Loucy (cell line): ENCODE measurements around the gene VAMP4.

Source experiments
- H2AFZ ChIP-seq: fragments of 200-600 bp; sonication (generic); 2 replicates; pipeline ENCODE4 v1.6.0; 2016; ENCODE audit warnings: antibody characterized with exemption, mild to moderate bottlenecking, low read length, moderate library complexity
- H3F3A ChIP-seq: fragments of 200-600 bp; 2 replicates; pipeline ENCODE4 v1.6.0; 2016; ENCODE audit warnings: antibody characterized with exemption, low read depth, mild to moderate bottlenecking
- H3K27me3 ChIP-seq: fragments of 200-600 bp; sonication (generic); 2 replicates; pipeline ENCODE4 v1.6.1; 2014; ENCODE audit warnings: low read length, mild to moderate bottlenecking; ENCODE audit not compliant: insufficient read depth, poor library complexity, severe bottlenecking
- H3K36me3 ChIP-seq: fragments of 200-600 bp; sonication (generic); 2 replicates; pipeline ENCODE4 v1.6.1; 2016; ENCODE audit warnings: low read length; ENCODE audit not compliant: insufficient read depth
- H3K4me1 ChIP-seq: fragments of 200-600 bp; sonication (generic); 2 replicates; pipeline ENCODE4 v1.5.1; 2014; ENCODE audit warnings: low read length, mild to moderate bottlenecking; ENCODE audit not compliant: insufficient read depth, poor library complexity, severe bottlenecking
- H3K4me2 ChIP-seq: fragments of 200-600 bp; sonication (generic); 2 replicates; pipeline ENCODE4 v1.6.0; 2014; ENCODE audit warnings: antibody characterized with exemption, low read length, low read depth, mild to moderate bottlenecking; ENCODE audit not compliant: poor library complexity, severe bottlenecking
- H3K4me3 ChIP-seq: fragments of 200-600 bp; sonication (generic); 2 replicates; pipeline ENCODE4 v1.5.1; 2014; ENCODE audit warnings: low read length, mild to moderate bottlenecking, mixed read lengths; ENCODE audit not compliant: poor library complexity, severe bottlenecking
- H3K79me2 ChIP-seq: fragments of 200-600 bp; sonication (generic); 2 replicates; pipeline ENCODE4 v1.6.1; 2014; ENCODE audit warnings: low read length; ENCODE audit not compliant: insufficient read depth
- H3K9ac ChIP-seq: fragments of 200-600 bp; sonication (generic); 2 replicates; pipeline ENCODE4 v1.6.0; 2014; ENCODE audit warnings: mild to moderate bottlenecking, low read depth, low read length, moderate library complexity; ENCODE audit not compliant: poor library complexity, severe bottlenecking
- H3K9me2 ChIP-seq: fragments of 200-600 bp; sonication (generic); replicated peaks from 2 replicates; pipeline ENCODE4 v1.6.1; 2016; ENCODE audit warnings: low read depth, low read length, mixed read lengths
- H3K9me3 ChIP-seq: fragments of 200-600 bp; sonication (generic); 2 replicates; pipeline ENCODE4 v1.6.1; 2014; ENCODE audit warnings: mild to moderate bottlenecking, antibody characterized with exemption, low read length, low read depth; ENCODE audit not compliant: insufficient read depth
- H4K20me1 ChIP-seq: fragments of 200-600 bp; sonication (generic); 2 replicates; pipeline ENCODE4 v1.6.0; 2014; ENCODE audit warnings: antibody characterized with exemption, low read length, mild to moderate bottlenecking; ENCODE audit not compliant: insufficient read depth, poor library complexity, severe bottlenecking
- EZH2phosphoT487 ChIP-seq: fragments of 200-600 bp; IDR thresholded peaks from 2 replicates; pipeline ENCODE4 v1.6.1; 2018; ENCODE audit warnings: antibody characterized with exemption, mild to moderate bottlenecking, moderate library complexity, borderline replicate concordance
- TF ChIP-seq, protein P1 (sequence below): fragments of 200-600 bp; sonication (generic); conservative IDR thresholded peaks from 2 replicates; pipeline ENCODE4 v1.5.1; 2014; ENCODE audit warnings: mild to moderate bottlenecking, antibody characterized with exemption, low read length

VAMP4 gene

GRCh38 chr1:171654942-171655745 is 86.7 kb downstream of the VAMP4 start:
- H3F3A ChIP-seq, result no peaks in the 10 kb centered on the region
- no peak for TF ChIP-seq EZH2phosphoT487
- TF ChIP-seq, protein P1, sequence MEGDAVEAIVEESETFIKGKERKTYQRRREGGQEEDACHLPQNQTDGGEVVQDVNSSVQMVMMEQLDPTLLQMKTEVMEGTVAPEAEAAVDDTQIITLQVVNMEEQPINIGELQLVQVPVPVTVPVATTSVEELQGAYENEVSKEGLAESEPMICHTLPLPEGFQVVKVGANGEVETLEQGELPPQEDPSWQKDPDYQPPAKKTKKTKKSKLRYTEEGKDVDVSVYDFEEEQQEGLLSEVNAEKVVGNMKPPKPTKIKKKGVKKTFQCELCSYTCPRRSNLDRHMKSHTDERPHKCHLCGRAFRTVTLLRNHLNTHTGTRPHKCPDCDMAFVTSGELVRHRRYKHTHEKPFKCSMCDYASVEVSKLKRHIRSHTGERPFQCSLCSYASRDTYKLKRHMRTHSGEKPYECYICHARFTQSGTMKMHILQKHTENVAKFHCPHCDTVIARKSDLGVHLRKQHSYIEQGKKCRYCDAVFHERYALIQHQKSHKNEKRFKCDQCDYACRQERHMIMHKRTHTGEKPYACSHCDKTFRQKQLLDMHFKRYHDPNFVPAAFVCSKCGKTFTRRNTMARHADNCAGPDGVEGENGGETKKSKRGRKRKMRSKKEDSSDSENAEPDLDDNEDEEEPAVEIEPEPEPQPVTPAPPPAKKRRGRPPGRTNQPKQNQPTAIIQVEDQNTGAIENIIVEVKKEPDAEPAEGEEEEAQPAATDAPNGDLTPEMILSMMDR, result peak; percentile 88
- no peak overlapping the region for H3K9ac ChIP-seq
- H4K20me1 ChIP-seq, result no peaks in the 10 kb centered on the region
- no peaks in the 10 kb centered on the region for H3K36me3 ChIP-seq
- no peaks in the 10 kb centered on the region for H3K4me1 ChIP-seq
- H3K27me3 ChIP-seq, result no peaks in the 10 kb centered on the region
- H3K9me3 ChIP-seq, result no peaks in the 10 kb centered on the region
- H3K79me2 ChIP-seq, result no peaks in the 10 kb centered on the region
- peak overlapping the region; percentile 55; the same call in 1 of the 2 replicates for H2AFZ ChIP-seq
- H3K4me3 ChIP-seq, result no peak overlapping the region
- no peaks in the 10 kb centered on the region for H3K9me2 ChIP-seq
- H3K4me2 ChIP-seq, result no peak overlapping the region

GRCh38 chr1:171654201-171654941 is 87.5 kb downstream of the VAMP4 start:
- H3K9me2 ChIP-seq, result no peaks in the 10 kb centered on the region
- H3K9ac ChIP-seq, result no peak overlapping the region
- no peak overlapping the region for H3K4me3 ChIP-seq
- TF ChIP-seq, protein P1, result no peak
- TF ChIP-seq EZH2phosphoT487, result no peak
- H3K36me3 ChIP-seq, result no peaks in the 10 kb centered on the region
- no peak overlapping the region for H2AFZ ChIP-seq
- H3K4me2 ChIP-seq, result no peak overlapping the region
- no peaks in the 10 kb centered on the region for H3K9me3 ChIP-seq
- H4K20me1 ChIP-seq, result no peaks in the 10 kb centered on the region
- H3K27me3 ChIP-seq, result no peaks in the 10 kb centered on the region
- no peaks in the 10 kb centered on the region for H3F3A ChIP-seq
- no peaks in the 10 kb centered on the region for H3K79me2 ChIP-seq
- no peaks in the 10 kb centered on the region for H3K4me1 ChIP-seq

DNA sequence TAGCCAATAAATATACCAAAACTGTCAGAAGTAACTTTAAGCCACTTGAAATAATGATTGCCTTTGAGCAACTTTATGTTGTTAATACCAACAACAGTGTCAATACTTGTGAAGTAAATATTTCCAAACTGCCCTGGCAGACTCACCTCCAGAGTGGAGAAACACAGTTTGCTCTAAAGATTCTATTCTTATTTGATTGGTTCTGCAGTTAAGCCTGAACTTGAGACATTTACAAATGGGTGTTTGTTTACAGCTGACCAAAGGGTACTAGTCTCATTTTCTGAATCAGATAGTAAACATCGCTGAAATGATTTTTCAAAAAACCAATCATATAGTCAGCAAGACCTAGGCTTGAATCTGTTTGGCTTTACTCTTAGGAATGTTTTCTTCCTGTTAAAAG is 88.1 kb downstream of the VAMP4 start:
- H3K4me2 ChIP-seq, result no peak overlapping the region

More for the DNA sequence above, 88.1 kb downstream of the VAMP4 start:
- no peaks in the 10 kb centered on the region for H3F3A ChIP-seq
- H3K9me3 ChIP-seq, result no peaks in the 10 kb centered on the region
- H3K27me3 ChIP-seq, result no peaks in the 10 kb centered on the region
- no peak overlapping the region for H3K4me3 ChIP-seq
- no peak overlapping the region for H3K9ac ChIP-seq
- no peaks in the 10 kb centered on the region for H3K4me1 ChIP-seq
- H4K20me1 ChIP-seq, result no peaks in the 10 kb centered on the region
- H2AFZ ChIP-seq, result no peak overlapping the region
- no peaks in the 10 kb centered on the region for H3K79me2 ChIP-seq
- TF ChIP-seq EZH2phosphoT487, result no peak
- TF ChIP-seq, protein P1, result no peak
- H3K36me3 ChIP-seq, result no peaks in the 10 kb centered on the region
- H3K9me2 ChIP-seq, result no peaks in the 10 kb centered on the region
